Measurements from ENCODE around the gene FARP2. TPM values are rescaled to one million over a fixed set of nuclear protein-coding genes. Genes with fewer than 3 reads are reported as not detected.

FARP2 gene
- total and polyA plus RNA-seq, 2 of the 13 experiments (the other 11 are each of a cell fraction or from before 2014, with no cell fraction given) = 28.0 to 45.4 TPM

DNA sequence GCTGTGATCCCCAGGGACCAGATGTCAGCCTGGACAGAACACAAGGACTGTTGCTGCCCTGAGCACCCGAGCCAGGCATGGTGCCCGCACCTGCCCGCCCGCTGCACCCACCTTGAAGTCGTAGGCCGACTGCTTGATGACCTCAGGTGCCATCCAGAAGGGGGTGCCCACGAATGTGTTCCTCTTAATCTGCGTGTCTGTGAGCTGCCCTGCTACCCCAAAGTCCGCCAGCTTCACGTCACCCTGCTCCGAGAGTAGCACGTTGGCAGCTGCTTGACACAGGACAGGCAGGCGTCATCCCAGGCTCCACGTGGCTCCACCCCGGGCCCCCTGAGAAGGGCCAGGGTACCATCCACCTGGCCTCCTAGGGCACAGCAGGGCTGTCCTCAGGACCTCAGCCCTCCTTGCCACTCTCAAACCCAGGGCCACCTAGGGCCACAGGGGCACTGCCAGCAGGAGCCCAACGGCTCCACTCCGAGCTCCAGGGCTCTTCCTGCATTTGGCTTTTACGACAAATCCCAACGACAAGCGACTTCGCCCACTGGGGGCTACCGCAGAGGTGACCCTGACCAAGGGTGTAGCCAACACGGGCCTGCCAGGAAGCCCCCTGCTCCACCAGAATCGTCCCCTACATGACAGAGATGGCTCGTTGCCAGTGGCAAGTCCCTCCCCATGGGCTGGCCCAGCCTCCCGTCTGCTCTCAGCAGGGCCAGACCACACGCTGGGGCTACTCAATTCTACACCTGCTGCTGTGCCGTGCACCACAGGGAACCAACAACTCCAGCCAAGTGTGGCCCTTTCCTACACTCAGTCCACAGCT lies 143.3 kb downstream of the FARP2 start (continued):
- TF ChIP-seq PREB (CRISPR knock-in tag; IDR thresholded peaks at IDR 0.05) (no peak), FOXA1 (IDR thresholded peaks at IDR 0.05) (no peak), FOXA1 (CRISPR knock-in tag; IDR thresholded peaks at IDR 0.05) (no peak), ZBTB38 (CRISPR knock-in tag; IDR thresholded peaks at IDR 0.05) (no peak), CBX5 (CRISPR knock-in tag; IDR thresholded peaks at IDR 0.05; ENCODE audit: borderline replicate concordance) (no peak)
- TF ChIP-seq, protein P1, sequence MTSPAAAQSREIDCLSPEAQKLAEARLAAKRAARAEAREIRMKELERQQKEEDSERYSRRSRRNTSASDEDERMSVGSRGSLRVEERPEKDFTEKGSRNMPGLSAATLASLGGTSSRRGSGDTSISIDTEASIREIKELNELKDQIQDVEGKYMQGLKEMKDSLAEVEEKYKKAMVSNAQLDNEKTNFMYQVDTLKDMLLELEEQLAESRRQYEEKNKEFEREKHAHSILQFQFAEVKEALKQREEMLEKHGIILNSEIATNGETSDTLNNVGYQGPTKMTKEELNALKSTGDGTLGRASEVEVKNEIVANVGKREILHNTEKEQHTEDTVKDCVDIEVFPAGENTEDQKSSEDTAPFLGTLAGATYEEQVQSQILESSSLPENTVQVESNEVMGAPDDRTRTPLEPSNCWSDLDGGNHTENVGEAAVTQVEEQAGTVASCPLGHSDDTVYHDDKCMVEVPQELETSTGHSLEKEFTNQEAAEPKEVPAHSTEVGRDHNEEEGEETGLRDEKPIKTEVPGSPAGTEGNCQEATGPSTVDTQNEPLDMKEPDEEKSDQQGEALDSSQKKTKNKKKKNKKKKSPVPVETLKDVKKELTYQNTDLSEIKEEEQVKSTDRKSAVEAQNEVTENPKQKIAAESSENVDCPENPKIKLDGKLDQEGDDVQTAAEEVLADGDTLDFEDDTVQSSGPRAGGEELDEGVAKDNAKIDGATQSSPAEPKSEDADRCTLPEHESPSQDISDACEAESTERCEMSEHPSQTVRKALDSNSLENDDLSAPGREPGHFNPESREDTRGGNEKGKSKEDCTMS (CRISPR knock-in tag; conservative IDR thresholded peaks at IDR 0.05) = no peak

DNA sequence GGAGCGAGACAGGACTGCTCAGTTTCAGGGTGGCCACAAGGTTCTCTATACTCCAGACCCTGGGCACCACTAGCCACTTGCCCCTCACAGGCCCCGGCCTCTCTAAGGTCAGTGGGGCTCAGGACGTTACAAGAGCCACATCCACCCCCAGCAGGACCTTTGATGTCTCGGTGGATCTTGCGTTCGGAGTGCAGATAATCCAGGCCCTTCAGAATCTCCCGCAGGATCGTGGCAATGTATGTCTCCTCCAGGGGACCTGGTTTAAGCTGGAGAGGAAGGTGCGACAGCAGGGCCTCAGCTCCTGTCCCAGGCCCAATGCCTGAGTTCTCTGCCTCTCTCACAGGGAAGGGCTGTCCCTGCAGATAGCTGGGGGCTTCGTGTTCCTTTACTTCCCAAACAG lies 143.9 kb downstream of the FARP2 start:
- DNase-seq (ENCODE audit: low spot score) (no peak), ATAC-seq (no peak), FAIRE-seq (no peak)
- intact Hi-C loops (cut with micrococcal nuclease; ENCODE audit: unreplicated experiment) (loop anchor here (10.0 kb wide), 1 partner anchor 145 kb away; the partner anchor contains the start of gene FARP2), in situ Hi-C loops (cut with HindIII; ENCODE audit: extremely low pct_ligation_motif_present, low pct_unique_long_range_greater_than_20kb) (no loop called here)
- no peaks in the 10 kb centered on the region for H3K9me3 ChIP-seq (ENCODE audit: low read length)
- no peak overlapping the region for H3K9ac ChIP-seq (ENCODE audit: insufficient read depth, low read depth, low read length)
- no peak overlapping the region for H3K4me3 ChIP-seq (replicated peaks in 1 of 3; ENCODE audit: insufficient read depth in 1 of 3, low read depth in 2 of 3, low read length in 3 of 3)
- H3K4me1 ChIP-seq (ENCODE audit: insufficient read depth, low read length) = peaks cover 13% of the 10 kb centered on the region
- peaks cover 35% of the 10 kb centered on the region for H3K79me2 ChIP-seq (ENCODE audit: insufficient read depth, low read length)
- peaks cover 42 to 67% of the 10 kb centered on the region in 2 experiments for H3K36me3 ChIP-seq (replicated peaks in 1 of 2; ENCODE audit: control insufficient read depth in 1 of 2, insufficient read depth in 2 of 2, low read length in 2 of 2)
- BruUV-seq (replicated peaks) = TSS peak; percentile 30
- no peak overlapping the region for H3K4me2 ChIP-seq (ENCODE audit: low read depth, low read length)
- no peak overlapping the region for H3K27ac ChIP-seq (ENCODE audit: extremely low read length, insufficient read depth, low read length)
- ChIA-PET CTCF (ENCODE audit: low intra/inter-chr PET ratio, low total read pairs) (no interaction called here), POLR2A (no interaction called here)
- peak; percentile 16; the same call in 1 of the 2 replicates for TF ChIP-seq POLR2G (IDR thresholded peaks at IDR 0.05; ENCODE audit: low read depth, low read length)
- no peak for TF ChIP-seq ZNF850 (CRISPR knock-in tag; conservative IDR thresholded peaks at IDR 0.05)
- TF ChIP-seq PBX2 (CRISPR knock-in tag; IDR thresholded peaks at IDR 0.05) = no peak
- H4K20me1 ChIP-seq (ENCODE audit: insufficient read depth, low read length) = peaks cover 14% of the 10 kb centered on the region; the same call in 1 of the 2 replicates
- H3K27me3 ChIP-seq (ENCODE audit: control insufficient read depth in 1 of 2, insufficient read depth in 2 of 2, low read length in 2 of 2) = no peaks in the 10 kb centered on the region
- H2AFZ ChIP-seq (ENCODE audit: low read length) = no peak overlapping the region
- WGBS (ENCODE audit: low lambda C conversion rate) = 97% methylated on average over 10 of the region's 10 CpGs

Measured in HepG2 (cell line).